ENCODE results near the gene PLP1. TPM values are rescaled to one million over a fixed set of nuclear protein-coding genes. Genes with fewer than 3 reads are reported as not detected.
"Not testable (repeated sequence)": the region's sequence is repeated elsewhere in the genome, so short reads cannot be mapped to it uniquely, and the experiment has no call there.

PLP1 gene
- total and polyA plus RNA-seq, 2 experiments from 2014 or later = 0.22 to 0.29 TPM

DNA sequence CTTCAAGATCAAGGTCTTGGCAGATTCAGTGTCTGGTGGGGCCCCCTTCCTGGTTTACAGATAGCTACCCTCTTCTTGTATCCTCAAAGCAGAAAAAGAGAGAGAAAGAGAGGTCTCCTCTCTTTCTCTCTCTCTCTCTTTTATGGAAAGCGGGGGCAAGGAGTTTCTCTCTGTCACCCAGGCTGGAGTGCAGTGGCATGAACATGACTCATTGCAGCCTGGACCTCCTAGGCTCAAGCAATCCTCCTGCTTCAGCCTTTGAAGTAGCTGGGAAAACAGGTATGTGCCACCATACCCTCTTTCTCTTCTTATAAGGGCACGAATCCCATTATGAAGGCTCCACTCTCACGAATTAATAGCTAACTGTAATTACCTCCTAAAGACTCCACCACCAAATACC, 35.2 kb downstream of the PLP1 start:
- Histone ChIP-seq H3K36me3 (ENCODE audit: low read depth) (no peaks in the 10 kb centered on the region), H3K4me2 (ENCODE audit: unreplicated experiment) (no peak overlapping the region), H3K9me2 (ENCODE audit: insufficient read depth) (no peaks in the 10 kb centered on the region), H2AFZ (no peak overlapping the region), H3K27ac (no peak overlapping the region), H3K4me1 (ENCODE audit: insufficient read depth) (no peaks in the 10 kb centered on the region), H3K27me3 (replicated peaks; ENCODE audit: insufficient read depth) (no peaks in the 10 kb centered on the region), H3F3A (ENCODE audit: insufficient read depth) (no peaks in the 10 kb centered on the region), H4K20me1 (ENCODE audit: insufficient read depth) (no peaks in the 10 kb centered on the region), H3K9ac (no peak overlapping the region), H3K79me2 (ENCODE audit: insufficient read depth) (no peaks in the 10 kb centered on the region), H3K4me3 (no peak overlapping the region), H3K9me3 (ENCODE audit: low read depth) (no peaks in the 10 kb centered on the region)
- TF ChIP-seq EZH2phosphoT487 (IDR thresholded peaks at IDR 0.05; ENCODE audit: insufficient read depth, low read depth) (no peak), EZH2 (IDR thresholded peaks at IDR 0.05; ENCODE audit: insufficient read depth, poor library complexity, severe bottlenecking) (no peak)
- in situ Hi-C loops (cut with MboI) = loop anchor here (25.0 kb wide), 1 partner anchor 250 kb away; no protein-coding TSS in a partner anchor
- 95% methylated on average over 2 to 3 of the region's 3 CpGs for WGBS, 2 experiments (ENCODE audit: low coverage in 1 of 2, low lambda C conversion rate in 2 of 2, missing lambda C conversion rate in 2 of 2)
- no peak for DNase-seq

DNA sequence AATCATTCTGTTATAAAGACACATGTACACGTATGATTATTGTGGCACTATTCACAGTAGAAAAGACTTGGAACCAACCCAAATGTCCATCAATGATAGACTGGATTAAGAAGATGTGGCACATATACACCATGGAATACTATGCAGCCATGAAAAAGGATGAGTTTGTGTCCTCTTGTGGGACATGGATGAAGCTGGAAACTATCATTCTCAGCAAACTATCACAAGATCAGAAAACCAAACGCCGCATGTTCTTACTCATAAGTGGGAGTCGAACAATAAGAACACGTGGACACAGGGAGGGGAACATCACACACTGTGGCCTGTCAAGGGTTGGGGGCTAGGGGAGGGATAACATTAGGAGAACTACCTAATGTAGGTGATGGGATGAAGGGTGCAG, 40.5 kb downstream of the PLP1 start:
- not testable (repeated sequence) for H3K79me2 ChIP-seq (ENCODE audit: insufficient read depth); H3K36me3 ChIP-seq (ENCODE audit: low read depth); H3K9me3 ChIP-seq (ENCODE audit: low read depth); H3K27ac ChIP-seq; H3K4me2 ChIP-seq (ENCODE audit: unreplicated experiment); H3K9ac ChIP-seq; H4K20me1 ChIP-seq (ENCODE audit: insufficient read depth); H3K4me1 ChIP-seq (ENCODE audit: insufficient read depth); H2AFZ ChIP-seq; H3K9me2 ChIP-seq (ENCODE audit: insufficient read depth); H3K27me3 ChIP-seq (replicated peaks; ENCODE audit: insufficient read depth); DNase-seq; H3F3A ChIP-seq (ENCODE audit: insufficient read depth); H3K4me3 ChIP-seq
- in situ Hi-C loops (cut with MboI) = loop anchor here (25.0 kb wide), 1 partner anchor 255 kb away; no protein-coding TSS in a partner anchor
- 31 to 37% methylated on average over 5 of the region's 5 CpGs for WGBS, 2 experiments (ENCODE audit: low coverage in 1 of 2, low lambda C conversion rate in 2 of 2, missing lambda C conversion rate in 2 of 2)

DNA sequence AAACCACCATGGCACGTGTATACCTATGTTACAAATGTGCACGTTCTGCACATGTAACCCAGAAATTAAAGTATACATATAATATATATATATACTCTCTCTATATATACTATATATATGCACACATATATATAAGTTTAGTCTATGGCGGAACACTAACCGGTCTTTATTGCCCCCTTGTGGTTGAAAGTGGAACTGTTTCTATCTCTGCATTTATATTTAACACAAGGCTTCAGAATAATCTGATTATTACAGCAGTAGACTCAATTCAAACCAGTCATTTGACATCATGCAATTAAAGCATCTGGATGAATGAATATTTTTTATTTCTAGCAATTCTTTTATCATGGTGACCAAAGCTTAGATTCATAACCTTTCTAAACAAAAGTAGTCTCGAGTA, 40.9 kb downstream of the PLP1 start:
- 19 to 22% methylated on average over 5 of the region's 5 CpGs for WGBS, 2 experiments (ENCODE audit: low coverage in 1 of 2, low lambda C conversion rate in 2 of 2, missing lambda C conversion rate in 2 of 2)
- Histone ChIP-seq H3K4me2 (ENCODE audit: unreplicated experiment) (no peak overlapping the region), H3K9ac (no peak overlapping the region), H3K79me2 (ENCODE audit: insufficient read depth) (no peaks in the 10 kb centered on the region), H3K27ac (no peak overlapping the region), H4K20me1 (ENCODE audit: insufficient read depth) (no peaks in the 10 kb centered on the region), H3K4me3 (no peak overlapping the region), H3F3A (ENCODE audit: insufficient read depth) (no peaks in the 10 kb centered on the region), H3K27me3 (replicated peaks; ENCODE audit: insufficient read depth) (no peaks in the 10 kb centered on the region), H2AFZ (no peak overlapping the region), H3K4me1 (ENCODE audit: insufficient read depth) (peaks cover 5% of the 10 kb centered on the region), H3K9me3 (ENCODE audit: low read depth) (no peaks in the 10 kb centered on the region), H3K36me3 (ENCODE audit: low read depth) (no peaks in the 10 kb centered on the region), H3K9me2 (ENCODE audit: insufficient read depth) (no peaks in the 10 kb centered on the region)
- peak; percentile 24 for DNase-seq
- TF ChIP-seq EZH2 (IDR thresholded peaks at IDR 0.05; ENCODE audit: insufficient read depth, poor library complexity, severe bottlenecking) (no peak), EZH2phosphoT487 (IDR thresholded peaks at IDR 0.05; ENCODE audit: insufficient read depth, low read depth) (no peak)
- in situ Hi-C loops (cut with MboI) = loop anchor here (25.0 kb wide), 1 partner anchor 255 kb away; no protein-coding TSS in a partner anchor

DNA sequence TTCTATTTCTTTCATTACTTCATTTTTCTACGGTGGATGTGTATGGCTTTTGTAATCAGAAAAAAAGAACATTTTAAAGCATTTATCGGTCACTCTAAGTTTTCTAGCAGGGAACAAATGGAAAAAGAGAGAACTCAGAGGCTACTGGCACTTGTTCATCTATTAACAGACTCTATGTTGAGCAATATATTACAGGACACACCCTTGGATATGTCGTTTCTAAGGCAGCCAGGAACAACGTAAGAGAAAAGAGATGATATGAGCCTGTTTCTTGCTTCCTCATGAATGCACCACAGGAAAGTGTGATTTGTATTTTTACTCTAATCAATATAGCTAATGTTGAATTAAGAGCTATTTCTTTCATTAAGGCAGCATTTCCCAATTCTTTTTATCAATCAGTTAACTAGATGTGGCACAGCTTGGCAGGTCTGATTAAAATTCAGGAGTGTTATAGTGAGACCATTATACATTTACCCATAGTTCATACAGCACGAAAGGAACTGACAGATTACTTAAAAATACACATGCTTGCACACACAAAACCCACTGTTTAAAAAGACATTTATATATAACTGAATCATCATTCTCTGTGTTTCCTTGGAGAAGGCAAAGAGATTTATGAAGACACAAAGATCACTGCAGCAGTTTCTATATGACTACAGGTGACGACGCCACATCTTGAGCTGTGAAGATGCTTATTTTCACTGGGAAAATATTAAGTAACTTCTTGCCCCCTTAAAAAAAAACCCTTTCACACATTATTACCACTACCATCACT, 42.4 kb downstream of the PLP1 start:
- H3K9me2 ChIP-seq (ENCODE audit: insufficient read depth) = no peaks in the 10 kb centered on the region
- H3K4me2 ChIP-seq (ENCODE audit: unreplicated experiment) = no peak overlapping the region
- H3K79me2 ChIP-seq (ENCODE audit: insufficient read depth) = no peaks in the 10 kb centered on the region
- H3K4me1 ChIP-seq (ENCODE audit: insufficient read depth) = peaks cover 13% of the 10 kb centered on the region
- peak; percentile 64 for DNase-seq
- H3K27ac ChIP-seq = no peak overlapping the region
- H2AFZ ChIP-seq = no peak overlapping the region
- no peaks in the 10 kb centered on the region for H3K27me3 ChIP-seq (replicated peaks; ENCODE audit: insufficient read depth)
- no peak overlapping the region for H3K4me3 ChIP-seq
- H3K9ac ChIP-seq = no peak overlapping the region
- no peaks in the 10 kb centered on the region for H4K20me1 ChIP-seq (ENCODE audit: insufficient read depth)
- in situ Hi-C loops (cut with MboI) = loop anchor here (25.0 kb wide), 1 partner anchor 257 kb away; no protein-coding TSS in a partner anchor
- TF ChIP-seq EZH2phosphoT487 (IDR thresholded peaks at IDR 0.05; ENCODE audit: insufficient read depth, low read depth) (no peak), EZH2 (IDR thresholded peaks at IDR 0.05; ENCODE audit: insufficient read depth, poor library complexity, severe bottlenecking) (no peak)
- H3K36me3 ChIP-seq (ENCODE audit: low read depth) = no peaks in the 10 kb centered on the region
- no peaks in the 10 kb centered on the region for H3K9me3 ChIP-seq (ENCODE audit: low read depth)
- 34 to 35% methylated on average over 7 of the region's 7 CpGs for WGBS, 2 experiments (ENCODE audit: low coverage in 1 of 2, low lambda C conversion rate in 2 of 2, missing lambda C conversion rate in 2 of 2)
- H3F3A ChIP-seq (ENCODE audit: insufficient read depth) = no peaks in the 10 kb centered on the region

DNA sequence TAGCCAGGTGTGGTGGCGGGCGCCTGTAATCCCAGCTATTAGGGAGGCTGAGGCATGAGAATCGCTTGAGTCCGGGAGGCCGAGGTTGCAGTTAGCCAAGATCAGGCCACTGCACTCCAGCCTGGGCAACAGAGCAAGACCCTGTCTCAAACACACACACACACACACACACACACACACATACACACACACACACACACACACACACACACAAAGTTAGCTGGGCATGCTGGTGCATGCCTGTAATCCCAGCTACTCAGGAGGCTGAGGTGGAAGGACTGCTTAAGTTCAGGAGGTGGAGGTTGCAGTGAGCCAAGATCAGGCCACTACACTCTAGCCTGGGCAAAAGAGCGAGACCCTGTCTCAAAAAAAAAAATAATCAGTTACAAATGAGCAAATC, 44.2 kb downstream of the PLP1 start:
- not testable (repeated sequence) for H3K27ac ChIP-seq; H3F3A ChIP-seq (ENCODE audit: insufficient read depth); H3K79me2 ChIP-seq (ENCODE audit: insufficient read depth); H3K4me3 ChIP-seq; H4K20me1 ChIP-seq (ENCODE audit: insufficient read depth); H3K9me2 ChIP-seq (ENCODE audit: insufficient read depth); H3K4me2 ChIP-seq (ENCODE audit: unreplicated experiment); H3K9ac ChIP-seq; H3K27me3 ChIP-seq (replicated peaks; ENCODE audit: insufficient read depth); DNase-seq; H2AFZ ChIP-seq; H3K9me3 ChIP-seq (ENCODE audit: low read depth); H3K36me3 ChIP-seq (ENCODE audit: low read depth)
- WGBS, 2 experiments (ENCODE audit: low coverage in 1 of 2, low lambda C conversion rate in 2 of 2, missing lambda C conversion rate in 2 of 2) = 99 to 100% methylated on average over 2 to 6 of the region's 6 CpGs
- in situ Hi-C loops (cut with MboI) = loop anchor here (25.0 kb wide), 1 partner anchor 259 kb away; no protein-coding TSS in a partner anchor
- H3K4me1 ChIP-seq (ENCODE audit: insufficient read depth) = peaks cover 14% of the 10 kb centered on the region

All from GM23248 (cell line).